Neuron (in vitro differentiated cells): ENCODE measurements around the gene RCC1.
"Not testable (repeated sequence)": the region's sequence is repeated elsewhere in the genome, so short reads cannot be mapped to it uniquely, and the experiment has no call there.

ENCODE experiments used
- H2AFZ ChIP-seq: one replicate; pipeline ENCODE4 v1.6.1; 2013; ENCODE audit warnings: low read depth, mild to moderate bottlenecking, inconsistent platforms, low read length, moderate library complexity
- H3K27me3 ChIP-seq: one replicate; pipeline ENCODE4 v1.6.1; 2013; ENCODE audit warnings: low read length; ENCODE audit not compliant: insufficient read depth
- H3K36me3 ChIP-seq: one replicate; pipeline ENCODE4 v1.6.1; 2013; ENCODE audit warnings: low read length; ENCODE audit not compliant: insufficient read depth
- H3K4me1 ChIP-seq: one replicate; pipeline ENCODE4 v1.6.1; 2013; ENCODE audit warnings: low read length; ENCODE audit not compliant: insufficient read depth
- H3K4me3 ChIP-seq: 2 replicates; pipeline ENCODE4 v1.5.1; 2013; ENCODE audit warnings: mild to moderate bottlenecking, low read length, moderate library complexity
- H3K9me3 ChIP-seq: one replicate; pipeline ENCODE4 v1.6.1; 2013; ENCODE audit warnings: low read length

RCC1 gene

DNA sequence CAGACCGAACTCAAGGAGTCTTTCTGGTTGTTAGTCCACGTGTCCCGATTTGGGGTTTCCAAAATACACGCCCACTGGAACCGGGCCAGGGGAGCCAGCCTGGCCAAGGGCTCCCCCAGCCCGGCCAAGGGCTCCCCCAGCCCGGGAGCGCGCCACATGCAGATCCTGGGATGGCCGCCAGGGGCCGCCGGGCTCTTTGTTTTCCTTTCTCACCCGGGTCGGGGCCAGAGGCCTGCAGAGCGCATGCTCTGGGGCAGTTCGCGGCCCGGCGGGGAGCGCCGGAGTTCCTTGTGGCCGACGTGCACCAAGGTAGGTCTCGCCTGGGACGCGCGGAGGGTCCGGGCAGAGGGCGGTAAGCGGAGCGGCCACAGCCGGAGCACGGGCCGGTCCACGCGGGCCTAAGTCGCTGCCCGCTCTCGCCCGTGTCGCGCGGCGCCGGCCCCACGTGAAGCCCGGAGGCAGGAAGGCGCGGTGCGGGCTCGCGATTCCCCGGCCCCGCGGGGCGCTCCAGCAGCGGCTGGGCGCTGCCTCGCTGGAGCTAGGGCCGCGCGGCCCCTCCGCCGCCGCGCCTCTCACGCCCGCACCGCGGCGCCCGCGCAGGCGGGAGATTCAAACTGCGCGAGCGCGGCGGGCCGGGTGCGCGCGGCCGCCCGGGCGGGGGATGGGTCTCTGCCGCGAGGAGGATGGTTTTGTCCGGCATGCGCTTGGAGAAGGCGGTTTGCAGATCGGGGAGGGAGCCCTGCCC lies 12.3 kb downstream of the RCC1 start:
- Histone ChIP-seq H3K9me3 (no peaks in the 10 kb centered on the region), H3K27me3 (no peaks in the 10 kb centered on the region), H3K4me3 (peak overlapping the region; percentile 93), H2AFZ (peak overlapping the region; percentile 6), H3K36me3 (peaks cover 6% of the 10 kb centered on the region), H3K4me1 (peaks cover 11% of the 10 kb centered on the region)

DNA sequence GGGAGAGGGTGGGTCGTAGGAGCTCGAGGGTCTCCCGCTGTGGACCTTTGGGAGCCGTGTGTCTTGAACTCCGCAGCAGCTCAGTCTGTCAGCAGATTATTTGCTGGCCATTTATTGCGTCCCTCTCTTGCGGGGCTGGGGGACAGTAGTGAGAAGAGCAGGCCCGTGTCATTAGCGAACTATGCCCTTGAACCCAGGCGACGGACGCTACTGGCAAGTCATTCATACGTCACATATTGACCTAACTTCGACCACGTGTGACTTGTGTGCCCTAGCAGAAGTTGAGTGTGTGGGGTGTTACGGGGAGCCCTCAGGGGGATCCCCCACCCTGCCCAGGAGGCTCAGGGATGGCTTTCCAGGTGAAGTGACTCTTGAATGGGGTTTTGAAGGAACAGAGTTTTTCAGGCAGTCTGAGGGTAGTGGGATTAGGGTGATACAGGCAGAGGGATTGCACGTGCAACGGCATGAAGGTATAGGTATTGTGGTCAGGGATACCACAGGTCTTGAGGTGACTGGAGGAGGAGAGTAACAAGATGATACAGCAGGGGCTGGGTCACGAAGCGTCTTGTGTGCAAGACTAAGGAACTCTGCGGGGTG lies 13.0 kb downstream of the RCC1 start:
- Histone ChIP-seq H2AFZ (peak overlapping the region; percentile 6), H3K27me3 (no peaks in the 10 kb centered on the region), H3K9me3 (no peaks in the 10 kb centered on the region), H3K4me3 (peak overlapping the region; percentile 93), H3K36me3 (peaks cover 7% of the 10 kb centered on the region), H3K4me1 (peaks cover 11% of the 10 kb centered on the region)

DNA sequence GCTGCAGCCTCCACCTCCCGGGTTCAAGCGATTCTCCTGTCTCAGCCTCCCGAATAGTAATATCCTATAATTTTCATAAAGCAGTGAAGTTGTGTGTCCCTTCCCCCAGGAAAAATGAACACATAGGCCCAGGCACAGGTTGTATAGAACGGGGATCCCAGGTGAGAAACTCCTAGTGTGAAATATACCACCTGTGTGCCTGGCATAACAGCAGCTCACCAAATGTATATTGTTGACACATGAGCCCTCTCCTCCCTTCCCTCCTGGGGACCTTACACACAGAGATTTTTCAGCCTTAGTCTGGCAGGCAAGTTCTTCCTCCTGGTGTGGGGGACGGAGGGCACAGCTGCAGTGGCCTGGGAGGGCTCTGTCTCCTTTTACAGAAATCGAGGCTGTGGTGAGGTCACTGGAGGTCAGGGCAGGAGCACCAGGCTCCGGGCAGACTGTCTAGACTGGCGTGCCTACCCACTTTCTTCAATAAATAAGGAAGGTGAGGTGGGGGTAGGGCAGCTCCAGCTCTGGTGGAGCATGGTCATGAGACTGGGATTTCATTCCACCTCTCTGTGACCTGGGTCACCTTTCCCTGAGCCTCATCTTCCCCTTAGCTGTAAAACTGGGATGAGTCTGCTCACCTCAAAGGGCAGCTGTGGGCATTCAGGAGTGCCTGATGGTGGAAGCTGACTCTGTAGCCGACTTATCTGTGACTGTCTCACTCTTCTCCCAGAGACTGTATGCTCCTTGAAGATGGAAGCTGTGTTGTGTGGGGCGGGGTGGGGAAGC lies 14.3 kb downstream of the RCC1 start:
- no peaks in the 10 kb centered on the region for H3K9me3 ChIP-seq
- H3K4me3 ChIP-seq: no peak overlapping the region
- H2AFZ ChIP-seq: no peak overlapping the region
- H3K4me1 ChIP-seq: peaks cover 11% of the 10 kb centered on the region
- H3K36me3 ChIP-seq: peaks cover 12% of the 10 kb centered on the region
- no peaks in the 10 kb centered on the region for H3K27me3 ChIP-seq

DNA sequence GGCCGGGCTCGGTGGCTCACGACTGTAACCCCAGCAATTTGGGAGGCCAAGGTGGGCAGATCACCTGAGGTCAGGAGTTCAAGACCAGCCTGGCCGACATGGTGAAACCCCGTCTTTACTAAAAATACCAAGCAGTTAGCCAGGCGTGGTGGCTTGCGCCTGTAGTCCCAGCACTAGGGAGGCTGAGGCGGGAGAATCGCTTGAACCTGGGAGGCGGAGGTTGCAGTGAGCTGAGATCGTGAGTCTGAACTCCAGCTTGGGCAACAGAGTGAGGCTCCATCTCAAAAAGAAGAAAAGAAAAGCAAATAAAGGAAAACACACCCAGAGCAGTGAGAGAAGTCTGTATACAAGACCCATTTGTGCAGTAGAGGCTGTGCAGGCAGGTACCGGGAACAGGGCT lies 15.0 kb downstream of the RCC1 start:
- H3K4me1 ChIP-seq: peaks cover 11% of the 10 kb centered on the region
- H3K4me3 ChIP-seq, H3K27me3 ChIP-seq, H2AFZ ChIP-seq, H3K9me3 ChIP-seq: not testable (repeated sequence)
- peaks cover 12% of the 10 kb centered on the region for H3K36me3 ChIP-seq

DNA sequence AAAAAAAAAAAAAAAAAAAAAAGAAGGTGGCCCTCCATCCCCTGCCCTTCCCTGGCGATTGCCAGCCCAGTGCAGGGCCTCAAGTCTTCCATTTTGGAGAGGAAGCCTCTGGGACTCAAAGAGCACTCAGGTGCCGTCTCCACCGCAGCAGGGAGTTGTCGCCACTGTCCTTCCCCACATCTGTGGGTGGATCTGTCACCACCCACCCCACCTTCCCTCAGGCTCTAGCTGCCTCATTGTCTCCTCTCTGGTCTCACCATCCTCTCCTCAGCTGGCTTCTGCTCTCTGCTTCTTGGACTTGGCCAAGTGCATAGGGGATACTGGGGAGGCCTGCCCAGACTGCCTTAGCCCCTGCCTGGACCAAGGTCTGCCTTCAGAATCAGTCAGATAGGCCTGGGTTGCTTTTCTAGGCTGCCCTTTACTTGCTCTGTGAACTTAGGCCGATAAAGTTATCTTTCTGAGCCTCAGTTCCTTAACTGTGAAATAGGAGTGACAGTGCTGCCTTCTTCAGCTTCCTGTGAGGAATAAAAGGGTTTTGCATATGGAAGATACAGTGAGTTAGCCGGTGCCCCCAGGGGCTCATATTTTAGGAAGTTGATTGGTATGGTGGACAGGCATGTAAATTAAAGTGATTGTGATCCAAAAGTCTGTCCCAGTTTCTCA lies 15.8 kb downstream of the RCC1 start:
- no peak overlapping the region for H2AFZ ChIP-seq
- H3K4me3 ChIP-seq: no peak overlapping the region
- no peaks in the 10 kb centered on the region for H3K27me3 ChIP-seq
- H3K9me3 ChIP-seq: no peaks in the 10 kb centered on the region
- H3K36me3 ChIP-seq: peaks cover 12% of the 10 kb centered on the region
- H3K4me1 ChIP-seq: peaks cover 11% of the 10 kb centered on the region

DNA sequence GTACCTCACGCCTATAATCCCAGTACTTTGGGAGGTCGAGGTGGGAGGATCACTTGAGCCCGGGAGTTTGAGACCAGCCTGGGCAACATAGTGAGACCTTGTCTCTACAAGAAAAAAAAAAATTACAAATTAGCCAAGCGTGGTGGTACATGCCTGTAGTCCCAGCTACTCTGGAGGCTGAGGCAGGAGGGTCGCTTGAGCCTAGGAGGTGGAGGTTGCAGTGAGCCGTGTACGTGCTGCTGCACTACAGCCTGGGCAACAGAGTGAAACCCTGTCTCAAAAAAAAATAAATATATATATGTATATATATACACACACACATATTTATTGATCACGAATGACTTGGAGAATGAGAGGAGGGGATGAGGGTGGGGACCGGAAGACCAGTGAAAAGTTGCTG lies 16.7 kb downstream of the RCC1 start:
- peaks cover 10% of the 10 kb centered on the region for H3K4me1 ChIP-seq
- H3K27me3 ChIP-seq, H2AFZ ChIP-seq, H3K4me3 ChIP-seq, H3K9me3 ChIP-seq: not testable (repeated sequence)
- peaks cover 18% of the 10 kb centered on the region for H3K36me3 ChIP-seq

DNA sequence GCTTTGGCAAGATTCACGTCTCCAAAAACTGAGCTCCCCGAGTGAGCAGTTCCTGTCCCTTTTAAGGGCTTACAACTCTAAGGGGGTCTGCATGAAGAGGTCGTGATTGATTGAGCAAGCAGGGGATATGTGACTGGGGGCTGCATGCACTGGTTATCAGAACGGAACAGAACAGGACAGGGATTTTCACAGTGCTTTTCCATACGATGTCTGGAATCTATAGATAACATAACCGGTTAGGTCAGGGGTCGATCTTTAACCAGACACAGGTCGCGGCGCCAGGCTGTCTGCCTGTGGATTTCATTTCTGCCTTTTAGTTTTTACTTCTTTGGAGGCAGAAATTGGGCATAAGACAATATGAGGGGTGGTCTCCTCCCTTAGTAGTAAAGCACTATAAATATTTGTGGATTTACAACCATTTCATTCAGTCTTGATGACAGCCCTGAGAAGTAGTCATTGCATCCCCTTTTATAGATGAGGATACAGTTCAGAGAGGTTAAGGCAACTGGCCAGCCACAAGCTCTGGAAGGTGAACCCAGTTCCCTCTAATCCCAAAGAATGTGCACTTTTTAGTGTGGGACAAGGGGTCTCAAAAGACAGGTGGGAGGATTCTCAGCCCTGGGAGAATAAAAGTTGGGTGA lies 19.3 kb downstream of the RCC1 start:
- H3K27me3 ChIP-seq: not testable (repeated sequence)

DNA sequence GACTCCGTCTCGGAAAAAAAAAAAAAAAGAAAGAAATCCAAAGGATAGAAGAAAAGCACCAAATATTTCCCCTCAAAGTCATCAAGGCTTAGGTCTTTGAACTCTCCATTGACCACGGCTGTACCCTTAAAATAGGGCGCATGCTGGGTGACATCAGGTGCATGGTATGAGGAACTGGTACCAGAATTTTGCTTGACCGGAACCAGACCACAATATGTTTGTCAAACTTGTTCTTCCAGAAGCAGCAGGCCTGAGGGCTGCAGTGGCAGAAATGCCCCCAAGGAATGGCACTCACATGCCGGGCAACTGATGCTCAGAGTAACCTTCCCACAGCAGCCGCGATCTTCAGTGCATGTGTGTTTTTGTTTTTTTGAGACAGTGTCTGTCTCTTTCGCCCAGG lies 21.0 kb downstream of the RCC1 start:
- no peaks in the 10 kb centered on the region for H3K9me3 ChIP-seq
- H3K36me3 ChIP-seq: peaks cover 41% of the 10 kb centered on the region
- H2AFZ ChIP-seq: no peak overlapping the region
- no peaks in the 10 kb centered on the region for H3K4me1 ChIP-seq
- H3K27me3 ChIP-seq: no peaks in the 10 kb centered on the region
- H3K4me3 ChIP-seq: no peak overlapping the region

More for the DNA sequence above, 19.3 kb downstream of the RCC1 start:
- H3K4me3 ChIP-seq, H3K4me1 ChIP-seq, H3K9me3 ChIP-seq, H2AFZ ChIP-seq: not testable (repeated sequence)
- H3K36me3 ChIP-seq: peaks cover 25% of the 10 kb centered on the region

DNA sequence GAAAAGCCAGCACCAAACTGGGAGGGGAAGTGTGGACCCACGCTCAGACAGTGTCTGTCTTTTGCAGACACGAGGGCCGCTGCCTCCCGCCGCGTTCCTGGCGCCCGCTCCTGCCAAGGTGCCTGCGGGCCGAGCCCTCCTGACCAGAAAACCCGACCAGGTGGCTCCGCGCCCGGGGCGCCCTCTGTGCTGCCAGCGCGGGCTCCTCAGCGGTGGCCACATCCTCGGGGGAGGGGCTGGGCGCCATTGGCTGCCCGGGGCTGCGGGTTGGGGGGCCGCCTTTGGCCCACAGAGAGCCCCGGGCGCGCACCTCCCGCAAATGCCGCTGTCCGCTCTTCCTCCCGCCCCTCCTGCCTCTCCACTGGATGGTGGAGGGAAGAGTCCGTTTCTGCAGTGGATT lies 24.6 kb downstream of the RCC1 start:
- Histone ChIP-seq H3K27me3 (no peaks in the 10 kb centered on the region), H3K4me1 (no peaks in the 10 kb centered on the region), H3K36me3 (peaks cover 51% of the 10 kb centered on the region), H2AFZ (no peak overlapping the region), H3K9me3 (peaks cover 2% of the 10 kb centered on the region), H3K4me3 (no peak overlapping the region)

DNA sequence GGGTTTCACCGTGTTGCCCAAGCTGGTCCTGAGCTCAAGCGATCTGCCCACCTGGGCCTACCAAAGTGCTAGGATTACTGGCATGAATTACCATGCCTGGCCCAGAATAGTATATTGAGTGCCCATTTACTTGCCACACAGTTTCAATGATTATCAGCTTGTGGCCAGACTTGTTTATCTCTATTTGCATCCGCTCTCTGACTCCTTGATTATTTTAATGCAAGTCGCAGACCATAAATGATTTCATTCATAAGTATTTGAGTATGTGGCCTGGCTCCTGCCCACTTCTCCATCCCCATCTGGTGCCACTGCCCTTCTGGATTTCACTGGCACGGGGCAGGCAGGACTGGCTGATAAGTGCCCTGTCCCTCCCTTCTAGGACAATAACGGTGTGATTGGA lies 28.8 kb downstream of the RCC1 start:
- H3K36me3 ChIP-seq: peaks cover 75% of the 10 kb centered on the region
- no peak overlapping the region for H2AFZ ChIP-seq
- H3K9me3 ChIP-seq: peaks cover 2% of the 10 kb centered on the region
- H3K4me3 ChIP-seq: no peak overlapping the region
- no peaks in the 10 kb centered on the region for H3K27me3 ChIP-seq
- H3K4me1 ChIP-seq: no peaks in the 10 kb centered on the region

DNA sequence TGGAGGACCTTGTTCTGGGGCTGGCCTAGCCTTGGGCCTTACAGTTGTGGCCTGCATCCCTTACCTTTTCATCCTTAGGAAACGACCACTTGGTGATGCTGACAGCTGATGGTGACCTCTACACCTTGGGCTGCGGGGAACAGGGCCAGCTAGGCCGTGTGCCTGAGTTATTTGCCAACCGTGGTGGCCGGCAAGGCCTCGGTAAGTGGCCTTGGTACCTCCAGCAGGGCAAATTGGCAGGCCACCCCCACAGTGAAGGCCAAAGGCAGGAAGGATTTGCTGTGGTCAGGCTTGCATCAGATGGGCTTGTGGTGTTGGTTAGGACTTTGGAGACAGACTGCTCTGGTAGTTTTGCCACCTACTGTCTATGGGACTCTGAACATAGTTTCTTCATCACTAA lies 29.3 kb downstream of the RCC1 start:
- Histone ChIP-seq H3K27me3 (no peaks in the 10 kb centered on the region), H3K9me3 (peaks cover 2% of the 10 kb centered on the region), H3K36me3 (peaks cover 70% of the 10 kb centered on the region), H3K4me1 (no peaks in the 10 kb centered on the region), H3K4me3 (no peak overlapping the region), H2AFZ (no peak overlapping the region)

DNA sequence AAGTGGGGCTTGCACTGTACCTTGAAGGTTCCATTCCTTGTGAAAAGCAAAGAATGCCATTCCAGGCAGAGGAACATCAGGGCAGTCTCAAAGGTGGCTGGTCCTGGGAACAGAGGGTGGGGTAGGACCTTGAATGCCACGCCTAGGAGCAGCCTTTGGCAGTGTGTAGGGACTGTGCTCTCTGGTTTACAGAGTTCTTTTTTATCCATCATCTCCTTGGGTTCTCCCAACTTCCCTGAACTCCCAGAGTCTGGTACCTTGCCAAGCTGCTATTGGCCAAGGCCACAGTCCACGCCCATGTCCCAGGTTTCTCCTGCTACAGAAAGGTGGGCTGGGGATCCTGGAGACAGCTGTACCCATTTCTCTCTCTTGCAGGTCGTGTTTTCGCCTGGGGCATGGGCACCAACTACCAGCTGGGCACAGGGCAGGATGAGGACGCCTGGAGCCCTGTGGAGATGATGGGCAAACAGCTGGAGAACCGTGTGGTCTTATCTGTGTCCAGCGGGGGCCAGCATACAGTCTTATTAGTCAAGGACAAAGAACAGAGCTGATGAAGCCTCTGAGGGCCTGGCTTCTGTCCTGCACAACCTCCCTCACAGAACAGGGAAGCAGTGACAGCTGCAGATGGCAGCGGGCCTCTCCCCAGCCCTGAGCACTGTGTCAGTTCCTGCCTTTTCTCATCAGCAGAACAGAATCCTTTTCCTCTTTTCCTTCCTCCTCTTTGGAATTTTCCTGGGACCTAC lies 31.8 kb downstream of the RCC1 start:
- H2AFZ ChIP-seq: no peak overlapping the region
- no peaks in the 10 kb centered on the region for H3K27me3 ChIP-seq
- no peak overlapping the region for H3K4me3 ChIP-seq
- H3K36me3 ChIP-seq: peaks cover 47% of the 10 kb centered on the region
- no peaks in the 10 kb centered on the region for H3K9me3 ChIP-seq
- H3K4me1 ChIP-seq: no peaks in the 10 kb centered on the region
